ENCODE measurements around the gene THAP3.

DNA sequence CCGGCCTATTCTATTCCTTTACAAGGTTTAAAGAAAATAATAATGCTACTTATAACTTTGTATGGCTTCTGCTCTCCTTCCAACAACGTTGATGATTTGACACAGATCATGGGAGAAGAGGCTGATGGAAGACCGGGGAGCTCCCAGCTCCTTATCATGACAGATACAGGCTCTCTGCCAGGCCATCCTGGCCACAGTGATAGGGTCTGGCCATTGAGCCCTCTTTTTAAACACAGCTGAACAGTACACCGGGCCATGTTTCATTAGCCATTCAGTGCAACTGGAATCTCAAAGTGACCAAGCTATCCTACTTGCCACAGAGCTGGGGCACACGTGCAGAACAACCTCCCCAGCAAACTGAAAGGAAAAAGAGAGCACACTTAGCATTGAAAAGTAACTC is 42.0 kb downstream of the THAP3 start:
- TF ChIP-seq, protein P1, sequence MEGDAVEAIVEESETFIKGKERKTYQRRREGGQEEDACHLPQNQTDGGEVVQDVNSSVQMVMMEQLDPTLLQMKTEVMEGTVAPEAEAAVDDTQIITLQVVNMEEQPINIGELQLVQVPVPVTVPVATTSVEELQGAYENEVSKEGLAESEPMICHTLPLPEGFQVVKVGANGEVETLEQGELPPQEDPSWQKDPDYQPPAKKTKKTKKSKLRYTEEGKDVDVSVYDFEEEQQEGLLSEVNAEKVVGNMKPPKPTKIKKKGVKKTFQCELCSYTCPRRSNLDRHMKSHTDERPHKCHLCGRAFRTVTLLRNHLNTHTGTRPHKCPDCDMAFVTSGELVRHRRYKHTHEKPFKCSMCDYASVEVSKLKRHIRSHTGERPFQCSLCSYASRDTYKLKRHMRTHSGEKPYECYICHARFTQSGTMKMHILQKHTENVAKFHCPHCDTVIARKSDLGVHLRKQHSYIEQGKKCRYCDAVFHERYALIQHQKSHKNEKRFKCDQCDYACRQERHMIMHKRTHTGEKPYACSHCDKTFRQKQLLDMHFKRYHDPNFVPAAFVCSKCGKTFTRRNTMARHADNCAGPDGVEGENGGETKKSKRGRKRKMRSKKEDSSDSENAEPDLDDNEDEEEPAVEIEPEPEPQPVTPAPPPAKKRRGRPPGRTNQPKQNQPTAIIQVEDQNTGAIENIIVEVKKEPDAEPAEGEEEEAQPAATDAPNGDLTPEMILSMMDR (IDR thresholded peaks at IDR 0.05), result no peak
- TF ChIP-seq EP300 (IDR thresholded peaks at IDR 0.05) (no peak), POLR2A (IDR thresholded peaks at IDR 0.05) (no peak)

All from tibial nerve (tissue), 4 donors.